ENCODE measurements around the gene RELA.

RELA gene

GRCh38 chr11:65617136-65617850 lies 45.4 kb downstream of the RELA start:
- Histone ChIP-seq H3K27me3 (ENCODE audit: insufficient read depth, poor library complexity, severe bottlenecking) (no peaks in the 10 kb centered on the region), H3K27ac (replicated peaks) (no peak overlapping the region), H3K4me3 (replicated peaks; ENCODE audit: insufficient read depth, low read length) (peak overlapping the region; percentile 97)
- no peak for DNase-seq (ENCODE audit: low read depth in 1 of 2, low spot score in 1 of 2)
- no peak for TF ChIP-seq SPI1 (IDR thresholded peaks at IDR 0.05; ENCODE audit: borderline replicate concordance, low read depth)
- TF ChIP-seq POLR2AphosphoS5 (IDR thresholded peaks at IDR 0.05; ENCODE audit: low read depth): no peak
- TF ChIP-seq, protein P1, sequence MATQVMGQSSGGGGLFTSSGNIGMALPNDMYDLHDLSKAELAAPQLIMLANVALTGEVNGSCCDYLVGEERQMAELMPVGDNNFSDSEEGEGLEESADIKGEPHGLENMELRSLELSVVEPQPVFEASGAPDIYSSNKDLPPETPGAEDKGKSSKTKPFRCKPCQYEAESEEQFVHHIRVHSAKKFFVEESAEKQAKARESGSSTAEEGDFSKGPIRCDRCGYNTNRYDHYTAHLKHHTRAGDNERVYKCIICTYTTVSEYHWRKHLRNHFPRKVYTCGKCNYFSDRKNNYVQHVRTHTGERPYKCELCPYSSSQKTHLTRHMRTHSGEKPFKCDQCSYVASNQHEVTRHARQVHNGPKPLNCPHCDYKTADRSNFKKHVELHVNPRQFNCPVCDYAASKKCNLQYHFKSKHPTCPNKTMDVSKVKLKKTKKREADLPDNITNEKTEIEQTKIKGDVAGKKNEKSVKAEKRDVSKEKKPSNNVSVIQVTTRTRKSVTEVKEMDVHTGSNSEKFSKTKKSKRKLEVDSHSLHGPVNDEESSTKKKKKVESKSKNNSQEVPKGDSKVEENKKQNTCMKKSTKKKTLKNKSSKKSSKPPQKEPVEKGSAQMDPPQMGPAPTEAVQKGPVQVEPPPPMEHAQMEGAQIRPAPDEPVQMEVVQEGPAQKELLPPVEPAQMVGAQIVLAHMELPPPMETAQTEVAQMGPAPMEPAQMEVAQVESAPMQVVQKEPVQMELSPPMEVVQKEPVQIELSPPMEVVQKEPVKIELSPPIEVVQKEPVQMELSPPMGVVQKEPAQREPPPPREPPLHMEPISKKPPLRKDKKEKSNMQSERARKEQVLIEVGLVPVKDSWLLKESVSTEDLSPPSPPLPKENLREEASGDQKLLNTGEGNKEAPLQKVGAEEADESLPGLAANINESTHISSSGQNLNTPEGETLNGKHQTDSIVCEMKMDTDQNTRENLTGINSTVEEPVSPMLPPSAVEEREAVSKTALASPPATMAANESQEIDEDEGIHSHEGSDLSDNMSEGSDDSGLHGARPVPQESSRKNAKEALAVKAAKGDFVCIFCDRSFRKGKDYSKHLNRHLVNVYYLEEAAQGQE (IDR thresholded peaks at IDR 0.05; ENCODE audit: insufficient replicate concordance, low read depth): no peak
- TF ChIP-seq, protein P2, sequence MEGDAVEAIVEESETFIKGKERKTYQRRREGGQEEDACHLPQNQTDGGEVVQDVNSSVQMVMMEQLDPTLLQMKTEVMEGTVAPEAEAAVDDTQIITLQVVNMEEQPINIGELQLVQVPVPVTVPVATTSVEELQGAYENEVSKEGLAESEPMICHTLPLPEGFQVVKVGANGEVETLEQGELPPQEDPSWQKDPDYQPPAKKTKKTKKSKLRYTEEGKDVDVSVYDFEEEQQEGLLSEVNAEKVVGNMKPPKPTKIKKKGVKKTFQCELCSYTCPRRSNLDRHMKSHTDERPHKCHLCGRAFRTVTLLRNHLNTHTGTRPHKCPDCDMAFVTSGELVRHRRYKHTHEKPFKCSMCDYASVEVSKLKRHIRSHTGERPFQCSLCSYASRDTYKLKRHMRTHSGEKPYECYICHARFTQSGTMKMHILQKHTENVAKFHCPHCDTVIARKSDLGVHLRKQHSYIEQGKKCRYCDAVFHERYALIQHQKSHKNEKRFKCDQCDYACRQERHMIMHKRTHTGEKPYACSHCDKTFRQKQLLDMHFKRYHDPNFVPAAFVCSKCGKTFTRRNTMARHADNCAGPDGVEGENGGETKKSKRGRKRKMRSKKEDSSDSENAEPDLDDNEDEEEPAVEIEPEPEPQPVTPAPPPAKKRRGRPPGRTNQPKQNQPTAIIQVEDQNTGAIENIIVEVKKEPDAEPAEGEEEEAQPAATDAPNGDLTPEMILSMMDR (IDR thresholded peaks at IDR 0.05; ENCODE audit: insufficient read depth, low read length): no peak
- TF ChIP-seq GABPA (IDR thresholded peaks at IDR 0.05; ENCODE audit: low read depth): no peak

- Histone ChIP-seq H3K4me3 (replicated peaks; ENCODE audit: insufficient read depth, low read length) (peak overlapping the region; percentile 97), H3K27me3 (ENCODE audit: insufficient read depth, poor library complexity, severe bottlenecking) (no peaks in the 10 kb centered on the region), H3K27ac (replicated peaks) (peak overlapping the region; percentile 54)
- DNase-seq (ENCODE audit: low read depth in 1 of 2, low spot score in 1 of 2): no peak
- TF ChIP-seq, protein P1 (IDR thresholded peaks at IDR 0.05; ENCODE audit: insufficient replicate concordance, low read depth): no peak
- no peak for TF ChIP-seq GABPA (IDR thresholded peaks at IDR 0.05; ENCODE audit: low read depth)
- TF ChIP-seq, protein P2 (IDR thresholded peaks at IDR 0.05; ENCODE audit: insufficient read depth, low read length): no peak
- no peak for TF ChIP-seq POLR2AphosphoS5 (IDR thresholded peaks at IDR 0.05; ENCODE audit: low read depth)
- TF ChIP-seq SPI1 (IDR thresholded peaks at IDR 0.05; ENCODE audit: borderline replicate concordance, low read depth): no peak
Observed at GRCh38 chr11:65616575-65617001, 46.1 kb downstream of the RELA start.

- no peaks in the 10 kb centered on the region for H3K27me3 ChIP-seq (ENCODE audit: insufficient read depth, poor library complexity, severe bottlenecking)
- H3K4me3 ChIP-seq (replicated peaks; ENCODE audit: insufficient read depth, low read length): peak overlapping the region; percentile 97
- DNase-seq (ENCODE audit: low read depth in 1 of 2, low spot score in 1 of 2): peak; percentile 42 to 67
- TF ChIP-seq POLR2AphosphoS5 (IDR thresholded peaks at IDR 0.05; ENCODE audit: low read depth): no peak
- TF ChIP-seq, protein P2 (IDR thresholded peaks at IDR 0.05; ENCODE audit: insufficient read depth, low read length): no peak
- TF ChIP-seq, protein P1 (IDR thresholded peaks at IDR 0.05; ENCODE audit: insufficient replicate concordance, low read depth): no peak
- H3K27ac ChIP-seq (replicated peaks): peak overlapping the region; percentile 89
Observed at GRCh38 chr11:65615950-65616574, 46.7 kb downstream of the RELA start.

Data from HL-60 (cell line).